Neural progenitor cell (in vitro differentiated cells): Measurements from ENCODE around the gene OGDH. TPM values are rescaled to one million over a fixed set of nuclear protein-coding genes. Genes with fewer than 3 reads are reported as not detected.

Experiments used
- DNase-seq: peaks from one replicate; pipeline ENCODE4 v3.0.0-alpha.2; 2016; ENCODE audit warnings: low spot score
- H2AFZ ChIP-seq: fragments of 200-600 bp; sonication (generic); replicated peaks from 2 replicates; pipeline ENCODE4 v1.6.1; 2016; ENCODE audit warnings: antibody characterized with exemption
- H3F3A ChIP-seq: fragments of 200-600 bp; sonication (generic); 2 replicates; pipeline ENCODE4 v1.6.1; 2016; ENCODE audit warnings: antibody characterized with exemption, low read depth
- H3K27ac ChIP-seq: fragments of 200-600 bp; sonication (generic); 2 replicates; pipeline ENCODE4 v1.5.1; 2016; ENCODE audit warnings: mild to moderate bottlenecking
- H3K27me3 ChIP-seq: fragments of 200-600 bp; sonication (generic); 2 replicates; pipeline ENCODE4 v1.6.1; 2016; ENCODE audit warnings: mild to moderate bottlenecking, moderate library complexity
- H3K36me3 ChIP-seq: fragments of 200-600 bp; sonication (generic); 2 replicates; pipeline ENCODE4 v1.5.1; 2016
- H3K4me1 ChIP-seq: fragments of 200-600 bp; sonication (generic); 2 replicates; pipeline ENCODE4 v1.6.1; 2016; ENCODE audit warnings: mixed run types
- H3K4me2 ChIP-seq: fragments of 200-600 bp; sonication (generic); 2 replicates; pipeline ENCODE4 v1.6.1; 2016
- H3K4me3 ChIP-seq: fragments of 200-600 bp; sonication (generic); 2 replicates; pipeline ENCODE4 v1.5.1; 2016
- H3K79me2 ChIP-seq: fragments of 200-600 bp; sonication (generic); 2 replicates; pipeline ENCODE4 v1.6.1; 2016; ENCODE audit warnings: low read depth
- H3K9ac ChIP-seq: fragments of 200-600 bp; sonication (generic); 2 replicates; pipeline ENCODE4 v1.6.1; 2016
- H3K9me3 ChIP-seq: fragments of 200-600 bp; sonication (generic); 2 replicates; pipeline ENCODE4 v1.5.1; 2016; ENCODE audit warnings: low read depth
- H4K20me1 ChIP-seq: fragments of 200-600 bp; sonication (generic); 2 replicates; pipeline ENCODE4 v1.6.1; 2016; ENCODE audit warnings: low read depth
- H3K27ac Mint-ChIP-seq: 3 replicates; pipeline ENCODE4 v1.8.0; 2021; ENCODE audit warnings: mixed read lengths
- H3K27me3 Mint-ChIP-seq: 2 replicates; pipeline ENCODE4 v1.8.0; 2022; ENCODE audit warnings: low read depth, mild to moderate bottlenecking, inconsistent platforms, moderate library complexity, mixed read lengths; ENCODE audit not compliant: insufficient read depth
- H3K36me3 Mint-ChIP-seq: 3 replicates; pipeline ENCODE4 v1.8.0; 2021; ENCODE audit warnings: mixed read lengths
- H3K4me1 Mint-ChIP-seq: 3 replicates; pipeline ENCODE4 v1.8.0; 2021; ENCODE audit warnings: mixed read lengths
- H3K4me3 Mint-ChIP-seq: 3 replicates; pipeline ENCODE4 v1.8.0; 2021; ENCODE audit warnings: mild to moderate bottlenecking, moderate library complexity, mixed read lengths
- H3K9me3 Mint-ChIP-seq: 3 replicates; pipeline ENCODE4 v1.8.0; 2020; ENCODE audit warnings: mixed read lengths
- EZH2 ChIP-seq: fragments of 200-600 bp; sonication (generic); IDR thresholded peaks from 2 replicates; pipeline ENCODE4 v1.6.1; 2017; ENCODE audit warnings: antibody characterized with exemption, mild to moderate bottlenecking, moderate library complexity
- EZH2phosphoT487 ChIP-seq: fragments of 200-600 bp; sonication (generic); IDR thresholded peaks from 2 replicates; pipeline ENCODE4 v1.6.1; 2017; ENCODE audit warnings: antibody characterized with exemption
- total RNA-seq: library from RNA; depleted of rRNA; stranded (reverse); fragments of >200 nt; gene quantifications from 2 replicates; pipeline ENCODE4 v1.2.3, GENCODE V29; 2015; ENCODE audit warnings: low replicate concordance
- TF ChIP-seq, protein P1 (sequence below): fragments of 200-600 bp; sonication (generic); IDR thresholded peaks from 2 replicates; pipeline ENCODE4 v1.5.1; 2017; ENCODE audit warnings: antibody characterized with exemption, mild to moderate bottlenecking

Gene OGDH
- total RNA-seq, 1 donor from 2014 or later: 25.2 TPM

- no peak overlapping the region for H3K4me2 ChIP-seq
- H3K79me2 ChIP-seq: no peaks in the 10 kb centered on the region
- H2AFZ ChIP-seq: no peak overlapping the region
- Mint-ChIP-seq H3K27ac (no peak overlapping the region), H3K4me1 (no peaks in the 10 kb centered on the region), H3K9me3 (no peaks in the 10 kb centered on the region), H3K36me3 (peaks cover 8% of the 10 kb centered on the region), H3K27me3 (no peaks in the 10 kb centered on the region), H3K4me3 (no peak overlapping the region)
- no peak for DNase-seq
- no peaks in the 10 kb centered on the region for H4K20me1 ChIP-seq
- no peaks in the 10 kb centered on the region for H3K36me3 ChIP-seq
- no peak overlapping the region for H3K27ac ChIP-seq
- H3F3A ChIP-seq: no peaks in the 10 kb centered on the region
- no peaks in the 10 kb centered on the region for H3K4me1 ChIP-seq
- TF ChIP-seq, protein P1, sequence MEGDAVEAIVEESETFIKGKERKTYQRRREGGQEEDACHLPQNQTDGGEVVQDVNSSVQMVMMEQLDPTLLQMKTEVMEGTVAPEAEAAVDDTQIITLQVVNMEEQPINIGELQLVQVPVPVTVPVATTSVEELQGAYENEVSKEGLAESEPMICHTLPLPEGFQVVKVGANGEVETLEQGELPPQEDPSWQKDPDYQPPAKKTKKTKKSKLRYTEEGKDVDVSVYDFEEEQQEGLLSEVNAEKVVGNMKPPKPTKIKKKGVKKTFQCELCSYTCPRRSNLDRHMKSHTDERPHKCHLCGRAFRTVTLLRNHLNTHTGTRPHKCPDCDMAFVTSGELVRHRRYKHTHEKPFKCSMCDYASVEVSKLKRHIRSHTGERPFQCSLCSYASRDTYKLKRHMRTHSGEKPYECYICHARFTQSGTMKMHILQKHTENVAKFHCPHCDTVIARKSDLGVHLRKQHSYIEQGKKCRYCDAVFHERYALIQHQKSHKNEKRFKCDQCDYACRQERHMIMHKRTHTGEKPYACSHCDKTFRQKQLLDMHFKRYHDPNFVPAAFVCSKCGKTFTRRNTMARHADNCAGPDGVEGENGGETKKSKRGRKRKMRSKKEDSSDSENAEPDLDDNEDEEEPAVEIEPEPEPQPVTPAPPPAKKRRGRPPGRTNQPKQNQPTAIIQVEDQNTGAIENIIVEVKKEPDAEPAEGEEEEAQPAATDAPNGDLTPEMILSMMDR: no peak
- TF ChIP-seq EZH2phosphoT487 (no peak), EZH2 (no peak)
- no peak overlapping the region for H3K4me3 ChIP-seq
- H3K9ac ChIP-seq: no peak overlapping the region
- H3K27me3 ChIP-seq: no peaks in the 10 kb centered on the region
- H3K9me3 ChIP-seq: no peaks in the 10 kb centered on the region
Measured at GRCh38 chr7:44646921-44647636, 40.7 kb downstream of the OGDH start.

DNA sequence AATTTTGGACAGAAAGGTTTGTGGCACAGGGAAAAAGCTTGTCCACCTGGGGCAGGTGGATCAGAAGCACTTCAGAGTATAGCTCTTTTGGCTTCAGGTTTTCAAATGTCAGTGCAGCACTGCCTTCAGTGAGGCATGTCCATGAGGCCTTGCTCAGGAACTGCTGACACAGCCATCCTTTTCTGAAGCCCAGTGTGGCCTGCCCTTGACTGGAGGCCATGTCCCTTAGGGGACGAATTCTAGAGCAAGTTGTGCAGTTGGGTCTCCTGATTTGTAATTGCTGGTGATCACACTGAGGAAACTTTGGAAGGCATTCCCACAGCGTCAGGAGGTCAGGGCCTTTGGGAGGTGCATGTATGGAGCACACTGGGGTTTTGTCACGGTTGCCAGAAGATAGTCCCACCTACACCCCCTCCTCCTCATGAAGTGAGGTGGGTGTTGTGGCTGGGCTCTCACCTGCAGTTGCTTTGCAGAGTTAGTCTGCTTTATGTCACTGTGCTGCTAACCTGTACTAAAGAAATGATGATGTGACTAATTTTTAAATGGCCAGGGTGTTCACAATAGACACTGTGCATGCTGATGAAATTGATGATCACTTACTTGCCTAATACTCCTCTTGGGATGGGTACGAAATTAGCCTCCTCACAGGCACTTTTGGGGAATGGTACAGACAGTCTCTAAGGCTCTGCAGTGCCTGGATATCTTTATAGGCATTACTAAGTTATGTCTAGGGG is 41.7 kb downstream of the OGDH start:
- Histone ChIP-seq H3F3A (no peaks in the 10 kb centered on the region), H4K20me1 (no peaks in the 10 kb centered on the region), H3K9me3 (no peaks in the 10 kb centered on the region), H3K79me2 (no peaks in the 10 kb centered on the region), H3K9ac (no peak overlapping the region), H3K36me3 (no peaks in the 10 kb centered on the region), H3K4me2 (no peak overlapping the region), H3K27me3 (no peaks in the 10 kb centered on the region), H2AFZ (no peak overlapping the region), H3K4me3 (no peak overlapping the region), H3K27ac (no peak overlapping the region), H3K4me1 (no peaks in the 10 kb centered on the region)
- Mint-ChIP-seq H3K27me3 (peaks cover 2% of the 10 kb centered on the region), H3K4me3 (no peak overlapping the region), H3K27ac (no peak overlapping the region), H3K4me1 (no peaks in the 10 kb centered on the region), H3K9me3 (no peaks in the 10 kb centered on the region), H3K36me3 (peaks cover 8% of the 10 kb centered on the region)
- no peak for DNase-seq
- TF ChIP-seq EZH2phosphoT487: no peak

DNA sequence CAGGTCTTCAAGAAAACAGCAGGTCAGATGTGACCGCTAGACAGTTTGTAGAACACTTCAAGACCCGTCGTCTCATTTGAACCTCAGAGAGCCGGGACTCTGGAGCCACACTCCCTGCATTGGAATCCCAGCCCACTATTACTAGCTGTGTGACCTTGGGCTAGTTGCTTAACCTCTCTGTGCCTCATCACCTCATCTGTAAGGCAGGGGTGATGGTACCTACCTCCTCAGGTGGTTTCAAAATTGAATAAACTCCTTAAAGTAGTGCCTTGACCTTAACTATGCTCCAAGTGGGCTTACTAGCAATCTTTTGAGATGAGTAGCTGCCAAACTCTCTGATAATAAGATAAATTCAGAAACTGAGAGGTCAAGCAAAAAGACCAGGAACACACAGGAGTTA is 43.8 kb downstream of the OGDH start:
- Histone ChIP-seq H3K36me3 (no peaks in the 10 kb centered on the region), H3K27ac (no peak overlapping the region), H3K4me1 (no peaks in the 10 kb centered on the region), H3K9me3 (no peaks in the 10 kb centered on the region), H3K9ac (no peak overlapping the region), H3K4me3 (no peak overlapping the region), H3F3A (no peaks in the 10 kb centered on the region), H3K79me2 (no peaks in the 10 kb centered on the region), H3K27me3 (no peaks in the 10 kb centered on the region), H2AFZ (no peak overlapping the region), H4K20me1 (no peaks in the 10 kb centered on the region), H3K4me2 (no peak overlapping the region)
- H3K4me3 Mint-ChIP-seq: no peak overlapping the region
- no peak overlapping the region for H3K27ac Mint-ChIP-seq
- TF ChIP-seq EZH2 (no peak), EZH2phosphoT487 (no peak)
- TF ChIP-seq, protein P1: no peak
- no peak for DNase-seq
- H3K27me3 Mint-ChIP-seq: peaks cover 2% of the 10 kb centered on the region
- peaks cover 8% of the 10 kb centered on the region for H3K36me3 Mint-ChIP-seq
- no peaks in the 10 kb centered on the region for H3K9me3 Mint-ChIP-seq
- H3K4me1 Mint-ChIP-seq: no peaks in the 10 kb centered on the region

DNA sequence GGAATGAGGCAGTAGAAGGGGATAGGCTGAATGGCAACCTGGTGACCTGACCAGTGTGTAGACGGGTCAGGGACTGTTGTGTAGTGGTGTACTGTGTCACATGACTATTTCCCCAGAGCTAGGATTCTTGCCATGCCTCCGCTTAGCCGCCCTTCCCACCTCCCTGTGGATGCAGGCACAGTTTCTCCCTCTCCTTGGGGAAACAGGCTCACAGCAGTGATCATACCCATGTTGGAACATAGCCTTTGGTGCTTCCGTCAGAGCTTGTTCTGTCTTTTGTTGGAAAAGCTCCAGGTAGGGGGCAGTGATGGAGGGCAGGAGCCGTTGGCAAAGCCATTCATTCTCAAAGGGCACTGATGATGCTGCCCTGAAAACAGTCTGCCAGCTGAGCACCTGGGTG is 44.3 kb downstream of the OGDH start:
- TF ChIP-seq, protein P1: no peak
- no peak for TF ChIP-seq EZH2phosphoT487
- no peak for TF ChIP-seq EZH2
- H3K4me3 Mint-ChIP-seq: no peak overlapping the region
- no peak for DNase-seq

More for the DNA sequence above, 44.3 kb downstream of the OGDH start:
- no peaks in the 10 kb centered on the region for H3K36me3 ChIP-seq
- H3K36me3 Mint-ChIP-seq: peaks cover 9% of the 10 kb centered on the region
- no peaks in the 10 kb centered on the region for H3K4me1 Mint-ChIP-seq
- no peaks in the 10 kb centered on the region for H3K9me3 ChIP-seq
- no peaks in the 10 kb centered on the region for H3K4me1 ChIP-seq
- peaks cover 2% of the 10 kb centered on the region for H3K27me3 Mint-ChIP-seq
- H3F3A ChIP-seq: no peaks in the 10 kb centered on the region
- no peak overlapping the region for H3K4me2 ChIP-seq
- H4K20me1 ChIP-seq: no peaks in the 10 kb centered on the region
- no peak overlapping the region for H3K27ac Mint-ChIP-seq
- no peak overlapping the region for H3K4me3 ChIP-seq
- H2AFZ ChIP-seq: no peak overlapping the region
- H3K27ac ChIP-seq: no peak overlapping the region
- no peaks in the 10 kb centered on the region for H3K9me3 Mint-ChIP-seq
- no peaks in the 10 kb centered on the region for H3K79me2 ChIP-seq
- no peaks in the 10 kb centered on the region for H3K27me3 ChIP-seq
- no peak overlapping the region for H3K9ac ChIP-seq
